Kidney (tissue), 14 donors: ENCODE results near the gene HSD17B4. TPM values are rescaled to one million over a fixed set of nuclear protein-coding genes. Genes with fewer than 3 reads are reported as not detected.

Experiments used
- DNase-seq, 5 donors: peaks; one replicate each; pipeline ENCODE4 v3.0.0-alpha.2; 2013 to 2020
- FAIRE-seq: peaks from 2 replicates; lab custom pipeline; 2012; peaks lifted over from hg19 to GRCh38; lab: Jason Lieb, UNC
- H3K27ac ChIP-seq, 2 donors: one replicate each; pipeline ENCODE4 v1.7.0; 2013; ENCODE audit warnings: low read depth in 2 of 2, low read length in 2 of 2, inconsistent platforms in 1 of 2
- H3K27me3 ChIP-seq: one replicate; pipeline ENCODE4 v1.7.1; 2013; ENCODE audit warnings: low read length, inconsistent platforms; ENCODE audit not compliant: control insufficient read depth, insufficient read depth
- H3K36me3 ChIP-seq, 3 donors: one replicate each; pipeline versions ENCODE4 v1.7.0 to v1.7.1; 2013; ENCODE audit warnings: low read length in 3 of 3, control low read depth in 1 of 3, inconsistent platforms in 1 of 3; ENCODE audit not compliant: insufficient read depth in 3 of 3, control insufficient read depth in 2 of 3
- H3K4me1 ChIP-seq, 3 donors: one replicate each; pipeline versions ENCODE4 v1.7.0 to v1.7.1; 2013; ENCODE audit warnings: low read length in 3 of 3, inconsistent platforms in 1 of 3, low read depth in 1 of 3; ENCODE audit not compliant: control insufficient read depth in 2 of 3, insufficient read depth in 2 of 3
- H3K4me3 ChIP-seq, 3 donors: one replicate each; pipeline versions ENCODE4 v1.7.0 to v1.8.1; 2013; ENCODE audit warnings: low read length in 3 of 3, control low read depth in 1 of 3, inconsistent platforms in 1 of 3
- H3K9ac ChIP-seq, 3 donors: one replicate each; pipeline versions ENCODE4 v1.7.0 to v1.7.1; 2013; ENCODE audit warnings: low read length in 3 of 3, control low read depth in 1 of 3, inconsistent platforms in 1 of 3
- H3K9me3 ChIP-seq, 3 donors: one replicate each; pipeline versions ENCODE4 v1.7.0 to v1.7.1; 2013; ENCODE audit warnings: low read length in 3 of 3, control low read depth in 1 of 3, inconsistent platforms in 1 of 3; ENCODE audit not compliant: control insufficient read depth in 2 of 3, insufficient read depth in 1 of 3
- CTCF ChIP-seq: IDR thresholded peaks from 3 replicates; pipeline ENCODE4 v1.5.1; 2012; ENCODE audit warnings: mild to moderate bottlenecking, moderate library complexity, borderline replicate concordance; ENCODE audit not compliant: insufficient read depth; ENCODE audit errors: extremely low read depth
- intact Hi-C: fragments of 100-400 bp; cut with DNase I; formaldehyde crosslinking; loops from one replicate; pipeline ENCODE4 v1.11.1; 2022
- polyA plus RNA-seq: library from polyadenylated mRNA; stranded (reverse); fragments of 350-450 nt; fragmentation: Illumina TruSeq; extraction: RNeasy Lipid Tissue Mini Kit (QIAGEN cat#74804); gene quantifications from one replicate; pipeline ENCODE4 v1.2.3, GENCODE V29; 2014; ENCODE audit warnings: low read depth, low replicate concordance; ENCODE audit not compliant: insufficient read depth
- total RNA-seq: library from RNA; stranded (reverse); fragmentation: NEBNext Ultra II Directional; extraction: Animal tissue kit (Norgen Biotek cat#: 25700); gene quantifications from one replicate; pipeline ENCODE4 v1.2.1, GENCODE V29; 2021
- donor health status: control.
- donor health status: control.
- donor health status: control.
- donor health status: control.
- donor health status: control.
- donor health status: DM: yes; HTN: yes; CAD: no.
- donor health status: Normal renal cell carcinoma (clear cell type).

The HSD17B4 gene
- total and polyA plus RNA-seq, 2 donors from 2014 or later = 202 to 212 TPM

GRCh38 chr5:119583684-119584083 lies 131.4 kb downstream of the HSD17B4 start:
- DNase-seq (no peak), FAIRE-seq (no peak)
- Histone ChIP-seq H3K9ac (no peak overlapping the region), H3K4me1 (no peaks in the 10 kb centered on the region), H3K4me3 (no peak overlapping the region), H3K27ac (no peak overlapping the region), H3K9me3 (no peaks in the 10 kb centered on the region), H3K36me3 (no peaks in the 10 kb centered on the region), H3K27me3 (no peaks in the 10 kb centered on the region)
- intact Hi-C loops = no loop called here
- no peak for TF ChIP-seq CTCF

Other genes with a start within 250 kb of the HSD17B4 start
- 41.5 TPM for gene TNFAIP8, start 96.5 kb upstream of the HSD17B4 start, total RNA-seq
- gene TNFAIP8, start 96.5 kb upstream of the HSD17B4 start, polyA plus RNA-seq = 13.3 TPM
- 0.28 TPM for gene FAM170A, start 177.1 kb downstream of the HSD17B4 start, total RNA-seq
- gene FAM170A, start 177.1 kb downstream of the HSD17B4 start, polyA plus RNA-seq = not detected